Cardiac muscle cell (in vitro differentiated cells and primary cell): ENCODE measurements around the gene SMIM38. TPM values are rescaled to one million over a fixed set of nuclear protein-coding genes. Genes with fewer than 3 reads are reported as not detected.
A peak's percentile ranks its signal among the peaks of the same experiment; 100 is the strongest.

Experiments
- DNase-seq, 2 donors: peaks; one replicate each; pipeline versions ENCODE4 v3.0.0 to v3.0.0-alpha.2; 2010 to 2017; ENCODE audit warnings: low read depth in 1 of 2, low spot score in 1 of 2
- H3K27ac ChIP-seq: fragments of 200-600 bp; sonication (generic); 2 replicates; pipeline ENCODE4 v1.5.1; 2016
- H3K27me3 ChIP-seq: fragments of 200-600 bp; sonication (generic); 2 replicates; pipeline ENCODE4 v1.6.0; 2016; ENCODE audit warnings: control low read depth
- H3K36me3 ChIP-seq: fragments of 200-600 bp; sonication (generic); 2 replicates; pipeline ENCODE4 v1.5.1; 2016; ENCODE audit warnings: control low read depth
- H3K4me1 ChIP-seq: fragments of 200-600 bp; sonication (generic); 2 replicates; pipeline ENCODE4 v1.8.1; 2017; ENCODE audit warnings: low read depth, mild to moderate bottlenecking, mixed run types
- H3K4me3 ChIP-seq: fragments of 200-600 bp; sonication (generic); 2 replicates; pipeline ENCODE4 v1.5.1; 2016; ENCODE audit warnings: mild to moderate bottlenecking
- H3K9me3 ChIP-seq: fragments of 200-600 bp; sonication (generic); 2 replicates; pipeline ENCODE4 v1.5.1; 2017; ENCODE audit warnings: low read depth, mild to moderate bottlenecking, control low read depth
- CTCF ChIP-seq: IDR thresholded peaks from 2 replicates; pipeline ENCODE4 v1.5.1; 2012; ENCODE audit warnings: low read depth, mild to moderate bottlenecking, low read length
- polyA plus RNA-seq: library from polyadenylated mRNA; unstranded; fragments of >200 nt; fragmentation: Nextera tagmentation; extraction: Ambion mirVana; gene quantifications from 2 replicates; pipeline ENCODE4 v1.2.1, GENCODE V29; 2016
- total RNA-seq: library from RNA; depleted of rRNA; stranded (reverse); fragments of >200 nt; gene quantifications from 2 replicates; pipeline ENCODE4 v1.2.3, GENCODE V29; 2016

Gene SMIM38
- total and polyA plus RNA-seq, 2 experiments from 2014 or later, result 0.62 to 5.5 TPM

DNA sequence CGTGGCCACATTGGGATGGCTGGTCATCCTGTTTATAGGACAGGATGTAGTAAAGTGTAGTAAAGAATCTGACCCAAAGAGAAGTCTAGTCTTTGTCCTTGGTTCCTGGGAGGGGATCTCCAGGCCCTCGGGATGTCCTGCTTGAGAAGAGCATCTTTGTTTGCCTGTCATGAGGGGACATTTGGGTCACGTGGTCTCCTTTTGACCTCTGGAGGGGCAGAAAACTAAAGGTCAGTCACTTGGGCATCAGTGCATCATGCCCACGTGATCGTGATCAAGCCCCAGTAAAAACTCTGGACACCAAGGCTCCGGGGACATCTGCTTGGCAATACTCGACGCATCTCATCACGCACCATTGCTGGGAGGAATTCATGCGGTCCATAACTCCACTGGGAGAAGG, 9.1 kb downstream of the SMIM38 start:
- no peak overlapping the region for H3K4me3 ChIP-seq
- no peaks in the 10 kb centered on the region for H3K27me3 ChIP-seq
- no peaks in the 10 kb centered on the region for H3K36me3 ChIP-seq
- no peaks in the 10 kb centered on the region for H3K4me1 ChIP-seq
- DNase-seq, result no peak
- TF ChIP-seq CTCF, result no peak
- no peaks in the 10 kb centered on the region for H3K9me3 ChIP-seq
- H3K27ac ChIP-seq, result no peak overlapping the region

GRCh38 chr11:69165775-69166174, 10.0 kb downstream of the SMIM38 start:
- H3K4me1 ChIP-seq, result peaks cover 2% of the 10 kb centered on the region
- TF ChIP-seq CTCF, result no peak
- H3K27me3 ChIP-seq, result no peaks in the 10 kb centered on the region
- no peaks in the 10 kb centered on the region for H3K36me3 ChIP-seq
- H3K9me3 ChIP-seq, result no peaks in the 10 kb centered on the region
- no peak overlapping the region for H3K27ac ChIP-seq
- DNase-seq, result no peak
- no peak overlapping the region for H3K4me3 ChIP-seq

- Histone ChIP-seq H3K27ac (peak overlapping the region; percentile 4), H3K4me1 (peaks cover 5% of the 10 kb centered on the region), H3K36me3 (no peaks in the 10 kb centered on the region), H3K9me3 (no peaks in the 10 kb centered on the region), H3K4me3 (no peak overlapping the region), H3K27me3 (no peaks in the 10 kb centered on the region)
- peak; percentile 53 to 78 for DNase-seq
- TF ChIP-seq CTCF, result peak; percentile 30
Observed at GRCh38 chr11:69166218-69167115, 10.7 kb downstream of the SMIM38 start.

DNA sequence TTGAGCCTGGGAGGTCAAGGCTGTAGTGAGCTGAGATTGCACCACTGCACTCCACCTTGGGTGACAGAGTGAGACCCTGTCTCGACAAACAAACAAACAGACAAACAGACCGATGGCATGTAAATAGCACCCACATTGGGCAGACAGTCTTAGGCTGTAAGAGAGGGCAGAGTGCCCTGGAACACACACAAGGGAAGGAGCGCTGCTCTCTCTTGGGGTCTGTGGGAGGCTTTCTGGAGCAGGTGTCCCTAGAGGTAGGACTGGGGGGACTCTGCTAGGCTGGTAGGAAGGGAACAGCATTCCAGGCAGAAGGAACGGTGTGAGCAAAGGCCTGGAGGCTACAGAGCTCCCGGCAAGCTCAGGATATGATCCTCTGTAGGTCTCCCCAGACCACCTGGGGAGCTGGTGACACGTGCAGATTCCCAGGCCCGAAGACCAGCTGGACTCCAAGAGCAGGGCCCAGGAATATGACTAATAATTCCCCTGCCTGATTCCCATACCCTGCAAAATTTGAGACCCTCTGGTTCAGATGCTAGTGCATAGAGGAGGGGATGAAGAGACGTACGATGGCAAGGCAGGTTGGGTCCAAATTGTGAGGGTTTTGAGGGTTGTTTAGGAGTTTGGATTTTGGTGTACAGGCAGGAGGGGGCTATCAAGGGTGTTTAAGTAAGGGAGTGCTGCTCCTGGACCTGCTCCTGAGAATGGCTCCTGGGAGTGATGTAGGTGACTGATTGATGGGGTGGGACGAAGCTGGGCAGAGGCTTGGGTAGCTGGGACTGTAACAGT, 11.6 kb downstream of the SMIM38 start:
- no peaks in the 10 kb centered on the region for H3K27me3 ChIP-seq
- H3K36me3 ChIP-seq, result no peaks in the 10 kb centered on the region
- H3K9me3 ChIP-seq, result no peaks in the 10 kb centered on the region
- no peak for TF ChIP-seq CTCF
- no peak for DNase-seq
- H3K4me3 ChIP-seq, result no peak overlapping the region
- no peak overlapping the region for H3K27ac ChIP-seq
- H3K4me1 ChIP-seq, result peaks cover 5% of the 10 kb centered on the region

- H3K27ac ChIP-seq, result no peak overlapping the region
- peak in 1 of 2 donors; percentile 34 for DNase-seq
- H3K27me3 ChIP-seq, result no peaks in the 10 kb centered on the region
Observed at GRCh38 chr11:69167916-69168691, 12.4 kb downstream of the SMIM38 start.

More at GRCh38 chr11:69167916-69168691, 12.4 kb downstream of the SMIM38 start:
- TF ChIP-seq CTCF, result no peak
- no peaks in the 10 kb centered on the region for H3K9me3 ChIP-seq
- H3K4me1 ChIP-seq, result peaks cover 5% of the 10 kb centered on the region
- H3K36me3 ChIP-seq, result no peaks in the 10 kb centered on the region
- H3K4me3 ChIP-seq, result no peak overlapping the region
